Keratinocyte (primary cell): ENCODE results near the gene IDH3B. TPM values are rescaled to one million over a fixed set of nuclear protein-coding genes. Genes with fewer than 3 reads are reported as not detected.

ENCODE experiments used
- DNase-seq: peaks from one replicate; pipeline ENCODE4 v3.0.0-alpha.2; 2011; ENCODE audit warnings: low read depth, missing footprints, low spot score
- FAIRE-seq: peaks from 2 replicates; lab custom pipeline; 2011; peaks lifted over from hg19 to GRCh38; lab: Jason Lieb, UNC
- H2AFZ ChIP-seq: 2 replicates; pipeline ENCODE4 v1.6.0; 2012; ENCODE audit warnings: low read length, control low read depth, inconsistent platforms; ENCODE audit not compliant: control insufficient read depth
- H3K27ac ChIP-seq: 2 replicates; pipeline ENCODE4 v1.5.1; 2011; ENCODE audit warnings: low read length; ENCODE audit not compliant: control insufficient read depth, insufficient read depth
- H3K27me3 ChIP-seq: 3 replicates; pipeline ENCODE4 v1.6.0; 2011; ENCODE audit warnings: low read length; ENCODE audit not compliant: control insufficient read depth, insufficient read depth; ENCODE audit errors: extremely low read depth
- H3K36me3 ChIP-seq, 2 experiments: 2 replicates in 1 of 2; 3 replicates in 1 of 2; pipeline ENCODE4 v1.5.1; 2011; ENCODE audit warnings: low read length in 2 of 2, mild to moderate bottlenecking in 1 of 2; ENCODE audit not compliant: control insufficient read depth in 2 of 2, insufficient read depth in 2 of 2; ENCODE audit errors: extremely low read depth in 1 of 2
- H3K4me1 ChIP-seq: 3 replicates; pipeline ENCODE4 v1.5.1; 2011; ENCODE audit warnings: low read length; ENCODE audit not compliant: control insufficient read depth, insufficient read depth; ENCODE audit errors: extremely low read depth
- H3K4me2 ChIP-seq: 3 replicates; pipeline ENCODE4 v1.6.0; 2011; ENCODE audit warnings: low read depth, low read length; ENCODE audit not compliant: control insufficient read depth, insufficient read depth; ENCODE audit errors: extremely low read depth
- H3K4me3 ChIP-seq, 3 experiments: fragments of 200-600 bp in 1 of 3; sonication (generic) in 1 of 3; 2 replicates in 2 of 3; 3 replicates in 1 of 3; pipeline ENCODE4 v1.5.1; 2011 to 2016; ENCODE audit warnings: low read length in 3 of 3, mild to moderate bottlenecking in 3 of 3, control low read depth in 2 of 3, inconsistent platforms in 1 of 3, low read depth in 1 of 3, mixed read lengths in 1 of 3, mixed run types in 1 of 3, moderate library complexity in 1 of 3; ENCODE audit not compliant: control insufficient read depth in 2 of 3, insufficient read depth in 2 of 3; ENCODE audit errors: extremely low read depth in 1 of 3
- H3K79me2 ChIP-seq: 2 replicates; pipeline ENCODE4 v1.6.0; 2012; ENCODE audit warnings: low read length; ENCODE audit not compliant: control insufficient read depth, insufficient read depth
- H3K9ac ChIP-seq: 3 replicates; pipeline ENCODE4 v1.6.0; 2011; ENCODE audit warnings: low read length; ENCODE audit not compliant: control insufficient read depth, insufficient read depth; ENCODE audit errors: extremely low read depth
- H3K9me1 ChIP-seq: 3 replicates; pipeline ENCODE4 v1.6.0; 2011; ENCODE audit warnings: low read length; ENCODE audit not compliant: control insufficient read depth, insufficient read depth; ENCODE audit errors: extremely low read depth
- H3K9me3 ChIP-seq: 2 replicates; pipeline ENCODE4 v1.5.1; 2012; ENCODE audit warnings: low read depth, low read length; ENCODE audit not compliant: control insufficient read depth
- H4K20me1 ChIP-seq: 3 replicates; pipeline ENCODE4 v1.6.0; 2011; ENCODE audit warnings: low read length; ENCODE audit not compliant: control insufficient read depth, insufficient read depth; ENCODE audit errors: extremely low read depth
- EZH2 ChIP-seq: IDR thresholded peaks from one replicate; pipeline ENCODE4 v1.6.1; 2012; ENCODE audit warnings: inconsistent platforms, mild to moderate bottlenecking, low read length, moderate library complexity
- dilution Hi-C: fragments of 300-500 bp; cut with MboI; formaldehyde crosslinking; loops from one replicate; pipeline ENCODE4 v1.7.0; 2020; ENCODE audit warnings: low sequenced_read_pairs; ENCODE audit not compliant: extremely low pct_ligation_motif_present
- polyA plus RNA-seq, 5 experiments: library from polyadenylated mRNA; depleted of rRNA in 3 of 5; stranded (reverse) in 3 of 5; stranded (forward) in 1 of 5; unstranded in 1 of 5; fragments of >200 nt; gene quantifications; 1 replicate in 1 of 5; 2 replicates in 3 of 5; 3 replicates in 1 of 5; pipeline versions ENCODE4 v1.2.1 to v1.2.3, GENCODE V29; 2011 to 2012; ENCODE audit warnings: missing spikeins in 2 of 5, low read depth in 1 of 5, low replicate concordance in 1 of 5
- TF ChIP-seq, protein P1 (sequence below), 3 experiments: IDR thresholded peaks in 1 of 3; conservative IDR thresholded peaks in 1 of 3; optimal IDR thresholded peaks in 1 of 3; 2 replicates in 2 of 3; 3 replicates in 1 of 3; pipeline versions ENCODE3 to v1.5.1; 2011; ENCODE audit warnings: low read length in 3 of 3, mild to moderate bottlenecking in 3 of 3, moderate library complexity in 2 of 3, control low read depth in 1 of 3, inconsistent platforms in 1 of 3; ENCODE audit not compliant: insufficient read depth in 2 of 3; ENCODE audit errors: extremely low read depth in 1 of 3

Gene IDH3B
- polyA plus RNA-seq, 1 donor (not counting 4 experiments of a cell fraction or from before 2014, with no cell fraction given): 131 TPM

DNA sequence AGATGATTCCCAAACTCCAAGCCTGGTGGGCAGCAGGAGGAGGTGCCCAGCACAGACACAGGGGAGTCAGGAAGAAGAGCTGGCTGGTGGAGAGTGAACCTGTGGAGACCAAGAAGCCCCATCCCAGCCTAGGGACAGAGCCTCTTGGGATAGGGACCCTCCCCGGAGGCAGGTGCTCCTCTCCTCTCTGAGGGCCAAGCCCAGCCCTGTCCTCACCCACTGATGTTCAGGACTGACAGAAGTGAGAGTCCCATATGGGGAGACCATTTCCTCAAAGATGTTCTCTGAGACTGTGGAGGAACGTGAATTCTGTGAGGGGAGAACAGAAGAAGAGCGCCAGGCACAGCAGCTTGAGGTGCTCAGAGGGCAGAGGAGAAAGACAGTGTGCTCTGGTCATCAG, 26.2 kb upstream of the IDH3B start:
- no peak for FAIRE-seq
- H3K4me1 ChIP-seq: no peaks in the 10 kb centered on the region
- H3K9me1 ChIP-seq: no peaks in the 10 kb centered on the region
- TF ChIP-seq, protein P1, sequence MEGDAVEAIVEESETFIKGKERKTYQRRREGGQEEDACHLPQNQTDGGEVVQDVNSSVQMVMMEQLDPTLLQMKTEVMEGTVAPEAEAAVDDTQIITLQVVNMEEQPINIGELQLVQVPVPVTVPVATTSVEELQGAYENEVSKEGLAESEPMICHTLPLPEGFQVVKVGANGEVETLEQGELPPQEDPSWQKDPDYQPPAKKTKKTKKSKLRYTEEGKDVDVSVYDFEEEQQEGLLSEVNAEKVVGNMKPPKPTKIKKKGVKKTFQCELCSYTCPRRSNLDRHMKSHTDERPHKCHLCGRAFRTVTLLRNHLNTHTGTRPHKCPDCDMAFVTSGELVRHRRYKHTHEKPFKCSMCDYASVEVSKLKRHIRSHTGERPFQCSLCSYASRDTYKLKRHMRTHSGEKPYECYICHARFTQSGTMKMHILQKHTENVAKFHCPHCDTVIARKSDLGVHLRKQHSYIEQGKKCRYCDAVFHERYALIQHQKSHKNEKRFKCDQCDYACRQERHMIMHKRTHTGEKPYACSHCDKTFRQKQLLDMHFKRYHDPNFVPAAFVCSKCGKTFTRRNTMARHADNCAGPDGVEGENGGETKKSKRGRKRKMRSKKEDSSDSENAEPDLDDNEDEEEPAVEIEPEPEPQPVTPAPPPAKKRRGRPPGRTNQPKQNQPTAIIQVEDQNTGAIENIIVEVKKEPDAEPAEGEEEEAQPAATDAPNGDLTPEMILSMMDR (optimal IDR thresholded peaks at IDR 0.05 in 1 of 3, IDR thresholded peaks at IDR 0.05 in 1 of 3, conservative IDR thresholded peaks at IDR 0.05 in 1 of 3; ENCODE audit: extremely low read depth in 1 of 3, insufficient read depth in 2 of 3, low read length in 3 of 3): no peak
- no peak for TF ChIP-seq EZH2
- dilution Hi-C loops: no loop called here
- no peaks in the 10 kb centered on the region for H3K9me3 ChIP-seq
- no peak for DNase-seq
- H3K36me3 ChIP-seq: no peaks in the 10 kb centered on the region
- no peaks in the 10 kb centered on the region for H4K20me1 ChIP-seq
- no peak overlapping the region for H3K27ac ChIP-seq
- no peak overlapping the region for H3K9ac ChIP-seq
- H3K4me2 ChIP-seq: no peak overlapping the region
- no peaks in the 10 kb centered on the region for H3K79me2 ChIP-seq
- no peak overlapping the region for H2AFZ ChIP-seq
- H3K4me3 ChIP-seq: no peak overlapping the region
- H3K27me3 ChIP-seq: peaks cover 53% of the 10 kb centered on the region

DNA sequence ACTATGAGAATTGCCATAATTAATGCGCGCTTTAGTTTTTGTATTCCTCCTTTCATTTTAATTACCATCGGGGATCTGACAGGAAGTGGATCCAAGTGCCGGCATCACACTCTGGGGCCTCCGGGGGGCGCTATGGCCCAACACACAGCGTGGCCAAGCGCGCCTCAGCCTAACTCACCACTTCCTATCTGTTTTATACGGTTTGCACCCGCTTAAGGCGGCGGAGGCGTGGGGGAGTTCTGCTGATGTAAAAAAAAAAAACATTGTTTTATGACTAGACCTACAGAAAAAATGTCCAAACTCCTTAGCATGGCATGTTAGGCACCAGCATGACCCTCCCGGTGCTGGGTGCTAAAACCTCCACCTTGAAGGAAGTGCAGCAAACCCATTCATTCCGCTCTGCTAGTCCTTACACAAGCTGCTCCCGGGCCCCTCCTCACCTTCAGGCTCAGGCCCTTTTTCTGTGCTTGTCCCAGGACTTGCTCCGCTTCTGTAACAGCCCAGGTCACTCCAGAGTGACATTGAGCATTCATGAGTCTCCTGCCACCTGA, 24.1 kb upstream of the IDH3B start:
- H3K4me2 ChIP-seq: no peak overlapping the region

More for the DNA sequence above, 24.1 kb upstream of the IDH3B start:
- Histone ChIP-seq H3K4me1 (no peaks in the 10 kb centered on the region), H3K9me3 (no peaks in the 10 kb centered on the region), H2AFZ (no peak overlapping the region), H3K9me1 (no peaks in the 10 kb centered on the region), H3K27ac (no peak overlapping the region), H4K20me1 (no peaks in the 10 kb centered on the region), H3K4me3 (no peak overlapping the region), H3K36me3 (no peaks in the 10 kb centered on the region), H3K27me3 (peaks cover 36% of the 10 kb centered on the region), H3K79me2 (no peaks in the 10 kb centered on the region), H3K9ac (no peak overlapping the region)
- no peak for FAIRE-seq
- DNase-seq: no peak
- TF ChIP-seq EZH2: no peak
- TF ChIP-seq, protein P1 (optimal IDR thresholded peaks at IDR 0.05 in 1 of 3, IDR thresholded peaks at IDR 0.05 in 1 of 3, conservative IDR thresholded peaks at IDR 0.05 in 1 of 3; ENCODE audit: extremely low read depth in 1 of 3, insufficient read depth in 2 of 3, low read length in 3 of 3): peak; percentile 32 to 59 (median 48)
- dilution Hi-C loops: no loop called here
